ENCODE data around the gene ALG14.

GRCh38 chr1:94935034-94935433 lies 137.7 kb downstream of the ALG14 start:
- TF ChIP-seq CTCF (IDR thresholded peaks at IDR 0.05; ENCODE audit: low read depth, low read length) (no peak), POLR2A (IDR thresholded peaks at IDR 0.05; ENCODE audit: extremely low read depth, insufficient read length) (no peak), MYC (IDR thresholded peaks at IDR 0.05; ENCODE audit: low read depth, low read length) (no peak), MAX (IDR thresholded peaks at IDR 0.05; ENCODE audit: low read depth, low read length) (no peak)

Measured in NB4 (cell line).